Mesendoderm (in vitro differentiated cells): ENCODE data around the gene ADAMTSL1.
A peak's percentile ranks its signal among the peaks of the same experiment; 100 is the strongest.

Experiments
- DNase-seq: peaks from one replicate; pipeline ENCODE4 v3.0.0; 2013
- H2AK5ac ChIP-seq: 2 replicates; pipeline ENCODE4 v1.6.1; 2013; ENCODE audit warnings: low read length, inconsistent platforms
- H2BK120ac ChIP-seq: 2 replicates; pipeline ENCODE4 v1.6.1; 2013; ENCODE audit warnings: low read depth, mild to moderate bottlenecking, low read length, moderate library complexity, mixed read lengths
- H2BK15ac ChIP-seq: replicated peaks from 2 replicates; pipeline ENCODE4 v1.6.1; 2013; ENCODE audit warnings: low read depth, mild to moderate bottlenecking, moderate library complexity
- H2BK5ac ChIP-seq: 2 replicates; pipeline ENCODE4 v1.6.1; 2013; ENCODE audit warnings: low read length, inconsistent platforms
- H3K18ac ChIP-seq: 2 replicates; pipeline ENCODE4 v1.6.1; 2013; ENCODE audit warnings: mild to moderate bottlenecking, low read length, mixed read lengths
- H3K23ac ChIP-seq: one replicate; pipeline ENCODE4 v1.6.1; 2013; ENCODE audit warnings: low read length
- H3K27ac ChIP-seq: 2 replicates; pipeline ENCODE4 v1.5.1; 2013; ENCODE audit warnings: low read depth, mild to moderate bottlenecking, inconsistent platforms, low read length, moderate library complexity
- H3K27me3 ChIP-seq: 2 replicates; pipeline ENCODE4 v1.6.1; 2013; ENCODE audit warnings: low read length, control low read depth, mild to moderate bottlenecking, inconsistent platforms; ENCODE audit not compliant: insufficient read depth, poor library complexity
- H3K36me3 ChIP-seq: 2 replicates; pipeline ENCODE4 v1.6.1; 2013; ENCODE audit warnings: low read length, inconsistent platforms; ENCODE audit not compliant: control insufficient read depth, insufficient read depth
- H3K4ac ChIP-seq: one replicate; pipeline ENCODE4 v1.6.1; 2013; ENCODE audit warnings: low read depth, mild to moderate bottlenecking, low read length, moderate library complexity
- H3K4me1 ChIP-seq: 2 replicates; pipeline ENCODE4 v1.6.1; 2013; ENCODE audit warnings: low read depth, low read length, inconsistent platforms; ENCODE audit not compliant: control insufficient read depth
- H3K4me2 ChIP-seq: 2 replicates; pipeline ENCODE4 v1.6.1; 2013; ENCODE audit warnings: low read length
- H3K4me3 ChIP-seq: 2 replicates; pipeline ENCODE4 v1.5.1; 2013; ENCODE audit warnings: mild to moderate bottlenecking, low read length
- H3K56ac ChIP-seq: one replicate; pipeline ENCODE4 v1.6.1; 2013; ENCODE audit warnings: low read length
- H3K79me1 ChIP-seq: 2 replicates; pipeline ENCODE4 v1.6.1; 2013; ENCODE audit warnings: low read length, inconsistent platforms
- H3K79me2 ChIP-seq: 2 replicates; pipeline ENCODE4 v1.6.1; 2013; ENCODE audit warnings: mild to moderate bottlenecking, low read length; ENCODE audit not compliant: control insufficient read depth, insufficient read depth
- H3K9ac ChIP-seq: 2 replicates; pipeline ENCODE4 v1.6.1; 2013; ENCODE audit warnings: low read length, inconsistent platforms
- H4K5ac ChIP-seq: one replicate; pipeline ENCODE4 v1.6.1; 2013; ENCODE audit warnings: low read length
- H4K8ac ChIP-seq: one replicate; pipeline ENCODE4 v1.6.1; 2013; ENCODE audit warnings: low read depth, mild to moderate bottlenecking, control low read depth, low read length, moderate library complexity
- WGBS: extraction: QIAGEN DNeasy Blood & Tissue Kit; methylation state at CpG from one replicate; pipeline ENCODE4 v1.1.7; 2013; ENCODE audit warnings: low lambda C conversion rate, missing lambda C conversion rate; ENCODE audit not compliant: insufficient coverage; ENCODE audit errors: extremely low coverage; 5-methylcytosine and 5-hydroxymethylcytosine counted together

Gene ADAMTSL1

DNA sequence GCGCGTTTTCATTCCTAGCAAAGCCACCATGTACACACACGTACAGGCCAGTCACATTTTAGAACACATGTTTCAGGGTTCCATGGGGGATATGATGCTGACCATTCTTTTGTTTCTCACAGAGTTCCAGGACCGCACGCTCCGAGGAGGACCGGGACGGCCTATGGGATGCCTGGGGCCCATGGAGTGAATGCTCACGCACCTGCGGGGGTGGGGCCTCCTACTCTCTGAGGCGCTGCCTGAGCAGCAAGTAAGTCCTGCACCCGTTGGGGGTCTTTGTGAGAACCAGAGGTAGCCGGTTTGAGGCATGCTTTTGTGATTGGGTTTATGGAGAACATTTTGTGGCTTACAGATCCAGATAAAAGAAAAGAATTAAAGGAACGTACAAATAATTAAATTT is 30.8 kb downstream of the ADAMTSL1 start:
- H2BK15ac ChIP-seq, result no peak overlapping the region
- no peaks in the 10 kb centered on the region for H3K36me3 ChIP-seq
- H3K79me2 ChIP-seq, result no peaks in the 10 kb centered on the region
- H3K4me2 ChIP-seq, result no peak overlapping the region
- WGBS, result no CpG with 5 or more reads among the region's 14 CpGs
- no peak overlapping the region for H2BK5ac ChIP-seq
- no peak overlapping the region for H3K18ac ChIP-seq
- H2AK5ac ChIP-seq, result no peak overlapping the region
- no peaks in the 10 kb centered on the region for H3K27me3 ChIP-seq
- no peak overlapping the region for H3K4me3 ChIP-seq
- no peaks in the 10 kb centered on the region for H3K79me1 ChIP-seq
- H4K5ac ChIP-seq, result no peak overlapping the region
- no peak overlapping the region for H3K4ac ChIP-seq
- no peaks in the 10 kb centered on the region for H3K4me1 ChIP-seq
- H3K9ac ChIP-seq, result no peak overlapping the region
- no peak overlapping the region for H3K27ac ChIP-seq
- no peak overlapping the region for H2BK120ac ChIP-seq
- no peak for DNase-seq
- peak overlapping the region; percentile 32 for H3K23ac ChIP-seq
- H3K56ac ChIP-seq, result no peak overlapping the region
- no peak overlapping the region for H4K8ac ChIP-seq

DNA sequence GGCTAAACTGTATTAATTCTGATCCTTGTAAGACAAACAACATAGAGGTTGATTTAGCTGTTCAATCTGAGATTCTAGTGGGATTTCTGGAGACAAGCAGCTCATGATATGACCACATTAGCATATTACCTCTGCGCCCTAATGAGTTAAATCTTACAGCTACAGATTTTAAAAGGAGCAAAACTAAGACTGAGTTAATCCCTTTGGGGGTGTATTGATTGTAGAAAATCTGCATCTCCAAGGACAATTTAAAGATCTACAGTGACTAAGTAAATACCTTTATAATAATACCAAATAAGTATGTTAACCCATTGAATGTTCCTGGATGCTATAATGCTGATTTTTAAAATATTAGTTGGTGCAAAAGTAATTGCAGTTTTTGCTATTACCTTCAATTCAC is 33.2 kb downstream of the ADAMTSL1 start:
- no peak overlapping the region for H4K8ac ChIP-seq
- H3K4me2 ChIP-seq, result no peak overlapping the region
- no peak overlapping the region for H3K23ac ChIP-seq
- H2AK5ac ChIP-seq, result no peak overlapping the region
- no peak overlapping the region for H3K56ac ChIP-seq
- H3K79me2 ChIP-seq, result no peaks in the 10 kb centered on the region
- no peak overlapping the region for H2BK5ac ChIP-seq
- H3K4me1 ChIP-seq, result no peaks in the 10 kb centered on the region
- WGBS, result no CpG with 5 or more reads among the region's 1 CpG
- no peak overlapping the region for H2BK15ac ChIP-seq
- DNase-seq, result no peak
- H3K79me1 ChIP-seq, result no peaks in the 10 kb centered on the region
- no peak overlapping the region for H3K27ac ChIP-seq
- H3K36me3 ChIP-seq, result no peaks in the 10 kb centered on the region
- H3K9ac ChIP-seq, result no peak overlapping the region
- H2BK120ac ChIP-seq, result no peak overlapping the region
- H3K18ac ChIP-seq, result no peak overlapping the region
- H3K4me3 ChIP-seq, result no peak overlapping the region
- no peaks in the 10 kb centered on the region for H3K27me3 ChIP-seq
- no peak overlapping the region for H3K4ac ChIP-seq
- no peak overlapping the region for H4K5ac ChIP-seq

DNA sequence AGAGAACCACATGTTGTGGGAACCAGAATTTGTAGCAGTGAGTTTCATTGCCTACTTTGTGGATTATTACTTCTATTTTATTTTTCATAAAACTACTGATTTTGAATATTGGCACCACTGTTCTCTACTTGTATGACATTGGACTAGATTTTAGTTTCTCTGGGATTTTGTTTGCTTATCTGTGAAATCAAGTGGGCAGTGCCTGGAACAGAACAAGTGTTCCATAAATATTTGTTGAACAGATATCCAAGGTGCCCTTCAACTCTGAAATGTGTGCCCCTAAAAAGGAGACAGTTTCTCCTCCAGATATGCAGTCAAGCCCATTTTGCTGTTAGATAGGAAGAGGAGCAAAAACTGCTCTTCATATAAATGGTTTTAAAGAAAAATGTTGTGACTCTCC is 42.6 kb downstream of the ADAMTSL1 start:
- no peaks in the 10 kb centered on the region for H3K79me2 ChIP-seq
- H3K36me3 ChIP-seq, result no peaks in the 10 kb centered on the region
- H3K56ac ChIP-seq, result no peak overlapping the region
- H3K4me2 ChIP-seq, result no peak overlapping the region
- H2BK120ac ChIP-seq, result no peak overlapping the region
- H2BK15ac ChIP-seq, result no peak overlapping the region
- H4K8ac ChIP-seq, result no peak overlapping the region
- H2AK5ac ChIP-seq, result no peak overlapping the region
- H3K27ac ChIP-seq, result no peak overlapping the region
- H3K4me1 ChIP-seq, result no peaks in the 10 kb centered on the region
- H3K23ac ChIP-seq, result no peak overlapping the region
- H3K4me3 ChIP-seq, result no peak overlapping the region
- no peaks in the 10 kb centered on the region for H3K79me1 ChIP-seq
- no peak overlapping the region for H3K9ac ChIP-seq
- no peaks in the 10 kb centered on the region for H3K27me3 ChIP-seq
- H3K18ac ChIP-seq, result no peak overlapping the region
- no peak overlapping the region for H4K5ac ChIP-seq
- H2BK5ac ChIP-seq, result no peak overlapping the region
- no peak for DNase-seq
- H3K4ac ChIP-seq, result no peak overlapping the region

DNA sequence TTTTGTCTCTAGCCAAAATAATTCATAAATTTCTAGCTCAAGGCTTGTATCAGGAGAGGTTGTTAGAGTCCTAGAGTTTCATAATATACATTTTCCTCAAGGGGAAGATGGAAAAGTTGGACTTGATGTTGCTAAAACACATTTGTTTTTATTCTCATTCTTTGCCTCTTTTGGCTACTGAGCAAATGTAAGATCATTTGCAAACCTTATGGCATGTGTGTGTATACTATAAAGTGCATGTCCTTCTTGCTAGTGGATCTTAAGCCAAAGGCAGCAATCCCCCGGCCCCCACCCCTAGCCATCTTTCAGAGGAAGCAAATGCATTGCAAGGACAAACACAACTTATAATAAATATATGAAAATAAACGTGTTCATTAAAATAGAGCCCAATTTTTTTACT is 43.0 kb downstream of the ADAMTSL1 start:
- Histone ChIP-seq H3K4me2 (no peak overlapping the region), H3K4me3 (no peak overlapping the region), H3K23ac (no peak overlapping the region), H2BK120ac (no peak overlapping the region), H2BK15ac (no peak overlapping the region), H2AK5ac (no peak overlapping the region), H3K4me1 (no peaks in the 10 kb centered on the region), H3K79me1 (no peaks in the 10 kb centered on the region), H3K36me3 (no peaks in the 10 kb centered on the region), H4K5ac (no peak overlapping the region), H3K27ac (no peak overlapping the region), H3K27me3 (no peaks in the 10 kb centered on the region), H3K18ac (no peak overlapping the region), H4K8ac (no peak overlapping the region), H2BK5ac (no peak overlapping the region), H3K9ac (no peak overlapping the region), H3K4ac (no peak overlapping the region), H3K79me2 (no peaks in the 10 kb centered on the region), H3K56ac (no peak overlapping the region)
- WGBS, result no CpG with 5 or more reads among the region's 2 CpGs
- DNase-seq, result no peak

DNA sequence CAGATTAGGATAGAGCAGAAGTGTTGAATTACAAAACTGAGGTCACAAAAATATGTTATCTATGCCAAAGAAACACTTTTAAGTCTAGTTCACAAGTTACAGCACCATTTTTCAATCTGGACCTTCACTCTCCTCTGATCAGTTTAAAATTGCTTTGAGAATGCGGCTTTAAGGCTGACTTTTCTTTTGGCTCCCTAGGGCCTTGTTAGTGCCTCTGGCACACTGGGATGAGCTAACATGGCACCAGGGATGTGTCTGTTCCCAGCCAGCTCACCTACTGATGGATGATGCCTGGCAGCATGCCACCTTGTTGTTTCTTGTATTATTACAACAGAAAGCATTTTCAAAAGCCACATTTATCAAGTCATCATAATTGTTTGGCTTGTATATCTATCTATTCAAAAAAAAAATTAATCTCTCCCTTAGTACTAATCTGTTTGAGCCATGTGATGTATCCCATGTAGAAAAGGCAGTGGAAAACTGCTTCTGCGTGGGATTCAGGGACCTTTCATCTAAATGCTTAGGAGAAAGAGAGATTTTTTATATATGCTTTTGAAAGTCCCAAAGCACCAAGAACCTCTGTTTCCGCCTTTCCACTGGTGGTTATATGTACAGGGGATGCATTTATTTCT is 46.6 kb downstream of the ADAMTSL1 start:
- H3K56ac ChIP-seq, result no peak overlapping the region
- no peak overlapping the region for H3K18ac ChIP-seq
- no peaks in the 10 kb centered on the region for H3K79me2 ChIP-seq
- no peak overlapping the region for H3K4me3 ChIP-seq
- no peak overlapping the region for H3K4me2 ChIP-seq
- no peak overlapping the region for H2AK5ac ChIP-seq
- no peaks in the 10 kb centered on the region for H3K4me1 ChIP-seq
- no peak overlapping the region for H2BK5ac ChIP-seq
- no peak overlapping the region for H3K23ac ChIP-seq
- H2BK120ac ChIP-seq, result no peak overlapping the region
- H3K27me3 ChIP-seq, result no peaks in the 10 kb centered on the region
- no peak overlapping the region for H4K5ac ChIP-seq
- DNase-seq, result no peak
- no peak overlapping the region for H2BK15ac ChIP-seq
- H4K8ac ChIP-seq, result no peak overlapping the region
- no peaks in the 10 kb centered on the region for H3K36me3 ChIP-seq
- WGBS, result no CpG with 5 or more reads among the region's 3 CpGs
- H3K79me1 ChIP-seq, result no peaks in the 10 kb centered on the region
- no peak overlapping the region for H3K9ac ChIP-seq
- no peak overlapping the region for H3K4ac ChIP-seq
- no peak overlapping the region for H3K27ac ChIP-seq

DNA sequence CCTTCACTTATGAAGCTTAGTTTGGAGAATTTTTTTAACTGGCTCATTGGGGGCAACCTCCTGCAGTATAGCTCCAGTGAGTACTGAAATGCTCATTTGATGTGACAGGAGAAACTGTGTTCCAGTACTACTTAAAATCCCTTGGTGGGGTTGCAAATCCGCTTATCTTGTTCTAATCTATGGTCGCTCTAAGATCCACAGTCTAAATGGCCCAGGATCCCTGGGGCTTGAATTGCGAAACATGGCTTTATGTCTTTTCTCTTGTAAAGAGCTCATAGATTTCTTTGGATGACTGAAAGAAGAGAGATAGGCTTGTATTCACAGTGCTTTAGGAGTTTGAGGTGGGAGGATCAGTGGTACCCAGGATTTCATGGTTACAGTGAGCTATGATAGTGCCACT is 52.7 kb downstream of the ADAMTSL1 start:
- H3K79me1 ChIP-seq, result no peaks in the 10 kb centered on the region

More for the DNA sequence above, 52.7 kb downstream of the ADAMTSL1 start:
- no peak overlapping the region for H4K8ac ChIP-seq
- peak; percentile 55 for DNase-seq
- no peak overlapping the region for H4K5ac ChIP-seq
- H3K4me3 ChIP-seq, result no peak overlapping the region
- H3K27ac ChIP-seq, result no peak overlapping the region
- H3K56ac ChIP-seq, result no peak overlapping the region
- no peaks in the 10 kb centered on the region for H3K79me2 ChIP-seq
- no peak overlapping the region for H2AK5ac ChIP-seq
- no peak overlapping the region for H2BK15ac ChIP-seq
- WGBS, result no CpG with 5 or more reads among the region's 3 CpGs
- no peaks in the 10 kb centered on the region for H3K27me3 ChIP-seq
- no peak overlapping the region for H3K4me2 ChIP-seq
- H3K36me3 ChIP-seq, result no peaks in the 10 kb centered on the region
- H3K23ac ChIP-seq, result no peak overlapping the region
- H2BK120ac ChIP-seq, result no peak overlapping the region
- H3K4me1 ChIP-seq, result no peaks in the 10 kb centered on the region
- no peak overlapping the region for H3K4ac ChIP-seq
- no peak overlapping the region for H3K9ac ChIP-seq
- no peak overlapping the region for H2BK5ac ChIP-seq
- H3K18ac ChIP-seq, result no peak overlapping the region
